SK-N-SH (cell line): ENCODE data around the gene ABHD6.

Experiments used
- EP300 ChIP-seq, 2 experiments: IDR thresholded peaks; 2 replicates each; pipeline versions ENCODE4 v1.4.0 to v1.6.1; 2012; ENCODE audit warnings: borderline replicate concordance in 1 of 2, low read depth in 1 of 2, low read length in 1 of 2
- EZH2phosphoT487 ChIP-seq: fragments of 200-600 bp; sonication (generic); IDR thresholded peaks from 2 replicates; pipeline ENCODE4 v1.6.1; 2017; ENCODE audit warnings: low read depth, mixed run types, mild to moderate bottlenecking, antibody characterized with exemption, moderate library complexity, borderline replicate concordance
- MXI1 ChIP-seq: IDR thresholded peaks from 2 replicates; pipeline ENCODE4 v1.6.1; 2012; ENCODE audit warnings: mild to moderate bottlenecking, low read depth, low read length, improper control_type of control experiment
- RCOR1 ChIP-seq: fragments of 150-350 bp; IDR thresholded peaks from 2 replicates; pipeline ENCODE4 v1.6.1; 2017; ENCODE audit warnings: antibody characterized with exemption, low read length
- RFX5 ChIP-seq: IDR thresholded peaks from 2 replicates; pipeline ENCODE4 v1.6.1; 2012; ENCODE audit warnings: mild to moderate bottlenecking, improper control_type of control experiment, low read length
- SIN3A ChIP-seq: IDR thresholded peaks from 2 replicates; pipeline ENCODE4 v1.6.1; 2012; ENCODE audit warnings: low read depth, mild to moderate bottlenecking, low read length, moderate library complexity, borderline replicate concordance
- TF ChIP-seq, protein P1 (sequence below): fragments of 200-600 bp; sonication (generic); IDR thresholded peaks from 2 replicates; pipeline ENCODE4 v1.6.1; 2017; ENCODE audit warnings: antibody characterized with exemption, mild to moderate bottlenecking, moderate library complexity
- TF ChIP-seq, protein P2 (sequence below): IDR thresholded peaks from 2 replicates; pipeline ENCODE4 v1.6.1; 2012; ENCODE audit warnings: mild to moderate bottlenecking, low read depth, low read length, moderate library complexity
- TF ChIP-seq, protein P3 (sequence below): IDR thresholded peaks from 2 replicates; pipeline ENCODE4 v1.4.0; 2012; ENCODE audit warnings: low read depth, borderline replicate concordance
- TF ChIP-seq, protein P4 (sequence below): IDR thresholded peaks from 2 replicates; pipeline ENCODE4; 2012

- TF ChIP-seq EP300 (IDR thresholded peaks at IDR 0.05; ENCODE audit: borderline replicate concordance in 1 of 2, low read depth in 1 of 2, low read length in 1 of 2), result no peak
- no peak for TF ChIP-seq MXI1
- TF ChIP-seq, protein P1, sequence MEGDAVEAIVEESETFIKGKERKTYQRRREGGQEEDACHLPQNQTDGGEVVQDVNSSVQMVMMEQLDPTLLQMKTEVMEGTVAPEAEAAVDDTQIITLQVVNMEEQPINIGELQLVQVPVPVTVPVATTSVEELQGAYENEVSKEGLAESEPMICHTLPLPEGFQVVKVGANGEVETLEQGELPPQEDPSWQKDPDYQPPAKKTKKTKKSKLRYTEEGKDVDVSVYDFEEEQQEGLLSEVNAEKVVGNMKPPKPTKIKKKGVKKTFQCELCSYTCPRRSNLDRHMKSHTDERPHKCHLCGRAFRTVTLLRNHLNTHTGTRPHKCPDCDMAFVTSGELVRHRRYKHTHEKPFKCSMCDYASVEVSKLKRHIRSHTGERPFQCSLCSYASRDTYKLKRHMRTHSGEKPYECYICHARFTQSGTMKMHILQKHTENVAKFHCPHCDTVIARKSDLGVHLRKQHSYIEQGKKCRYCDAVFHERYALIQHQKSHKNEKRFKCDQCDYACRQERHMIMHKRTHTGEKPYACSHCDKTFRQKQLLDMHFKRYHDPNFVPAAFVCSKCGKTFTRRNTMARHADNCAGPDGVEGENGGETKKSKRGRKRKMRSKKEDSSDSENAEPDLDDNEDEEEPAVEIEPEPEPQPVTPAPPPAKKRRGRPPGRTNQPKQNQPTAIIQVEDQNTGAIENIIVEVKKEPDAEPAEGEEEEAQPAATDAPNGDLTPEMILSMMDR, result no peak
- TF ChIP-seq, protein P2, sequence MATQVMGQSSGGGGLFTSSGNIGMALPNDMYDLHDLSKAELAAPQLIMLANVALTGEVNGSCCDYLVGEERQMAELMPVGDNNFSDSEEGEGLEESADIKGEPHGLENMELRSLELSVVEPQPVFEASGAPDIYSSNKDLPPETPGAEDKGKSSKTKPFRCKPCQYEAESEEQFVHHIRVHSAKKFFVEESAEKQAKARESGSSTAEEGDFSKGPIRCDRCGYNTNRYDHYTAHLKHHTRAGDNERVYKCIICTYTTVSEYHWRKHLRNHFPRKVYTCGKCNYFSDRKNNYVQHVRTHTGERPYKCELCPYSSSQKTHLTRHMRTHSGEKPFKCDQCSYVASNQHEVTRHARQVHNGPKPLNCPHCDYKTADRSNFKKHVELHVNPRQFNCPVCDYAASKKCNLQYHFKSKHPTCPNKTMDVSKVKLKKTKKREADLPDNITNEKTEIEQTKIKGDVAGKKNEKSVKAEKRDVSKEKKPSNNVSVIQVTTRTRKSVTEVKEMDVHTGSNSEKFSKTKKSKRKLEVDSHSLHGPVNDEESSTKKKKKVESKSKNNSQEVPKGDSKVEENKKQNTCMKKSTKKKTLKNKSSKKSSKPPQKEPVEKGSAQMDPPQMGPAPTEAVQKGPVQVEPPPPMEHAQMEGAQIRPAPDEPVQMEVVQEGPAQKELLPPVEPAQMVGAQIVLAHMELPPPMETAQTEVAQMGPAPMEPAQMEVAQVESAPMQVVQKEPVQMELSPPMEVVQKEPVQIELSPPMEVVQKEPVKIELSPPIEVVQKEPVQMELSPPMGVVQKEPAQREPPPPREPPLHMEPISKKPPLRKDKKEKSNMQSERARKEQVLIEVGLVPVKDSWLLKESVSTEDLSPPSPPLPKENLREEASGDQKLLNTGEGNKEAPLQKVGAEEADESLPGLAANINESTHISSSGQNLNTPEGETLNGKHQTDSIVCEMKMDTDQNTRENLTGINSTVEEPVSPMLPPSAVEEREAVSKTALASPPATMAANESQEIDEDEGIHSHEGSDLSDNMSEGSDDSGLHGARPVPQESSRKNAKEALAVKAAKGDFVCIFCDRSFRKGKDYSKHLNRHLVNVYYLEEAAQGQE, result no peak
- TF ChIP-seq EZH2phosphoT487, result no peak
- no peak for TF ChIP-seq RFX5
- no peak for TF ChIP-seq RCOR1
- no peak for TF ChIP-seq SIN3A
- TF ChIP-seq, protein P3, sequence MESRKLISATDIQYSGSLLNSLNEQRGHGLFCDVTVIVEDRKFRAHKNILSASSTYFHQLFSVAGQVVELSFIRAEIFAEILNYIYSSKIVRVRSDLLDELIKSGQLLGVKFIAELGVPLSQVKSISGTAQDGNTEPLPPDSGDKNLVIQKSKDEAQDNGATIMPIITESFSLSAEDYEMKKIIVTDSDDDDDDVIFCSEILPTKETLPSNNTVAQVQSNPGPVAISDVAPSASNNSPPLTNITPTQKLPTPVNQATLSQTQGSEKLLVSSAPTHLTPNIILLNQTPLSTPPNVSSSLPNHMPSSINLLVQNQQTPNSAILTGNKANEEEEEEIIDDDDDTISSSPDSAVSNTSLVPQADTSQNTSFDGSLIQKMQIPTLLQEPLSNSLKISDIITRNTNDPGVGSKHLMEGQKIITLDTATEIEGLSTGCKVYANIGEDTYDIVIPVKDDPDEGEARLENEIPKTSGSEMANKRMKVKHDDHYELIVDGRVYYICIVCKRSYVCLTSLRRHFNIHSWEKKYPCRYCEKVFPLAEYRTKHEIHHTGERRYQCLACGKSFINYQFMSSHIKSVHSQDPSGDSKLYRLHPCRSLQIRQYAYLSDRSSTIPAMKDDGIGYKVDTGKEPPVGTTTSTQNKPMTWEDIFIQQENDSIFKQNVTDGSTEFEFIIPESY, result no peak
- TF ChIP-seq, protein P4, sequence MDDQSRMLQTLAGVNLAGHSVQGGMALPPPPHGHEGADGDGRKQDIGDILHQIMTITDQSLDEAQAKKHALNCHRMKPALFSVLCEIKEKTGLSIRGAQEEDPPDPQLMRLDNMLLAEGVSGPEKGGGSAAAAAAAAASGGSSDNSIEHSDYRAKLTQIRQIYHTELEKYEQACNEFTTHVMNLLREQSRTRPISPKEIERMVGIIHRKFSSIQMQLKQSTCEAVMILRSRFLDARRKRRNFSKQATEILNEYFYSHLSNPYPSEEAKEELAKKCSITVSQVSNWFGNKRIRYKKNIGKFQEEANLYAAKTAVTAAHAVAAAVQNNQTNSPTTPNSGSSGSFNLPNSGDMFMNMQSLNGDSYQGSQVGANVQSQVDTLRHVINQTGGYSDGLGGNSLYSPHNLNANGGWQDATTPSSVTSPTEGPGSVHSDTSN, result no peak
Measured at GRCh38 chr3:58261954-58262666, 24.5 kb downstream of the ABHD6 start.
